HEK293 (cell line): ENCODE measurements around the gene ANTXR1.

Experiments
- PBX3 ChIP-seq: sonication (generic); formaldehyde crosslinking; IDR thresholded peaks from 2 replicates; pipeline ENCODE4 v1.8.1; 2022; ENCODE audit warnings: mild to moderate bottlenecking, moderate library complexity, missing genetic modification reagents
- PRDM2 ChIP-seq: fragments of 450-650 bp; formaldehyde crosslinking; IDR thresholded peaks from 2 replicates; pipeline ENCODE4 v1.5.1; 2016; ENCODE audit warnings: missing biosample characterization, missing genetic modification characterization, borderline replicate concordance
- ZBTB1 ChIP-seq: fragments of 450-650 bp; formaldehyde crosslinking; IDR thresholded peaks from 2 replicates; pipeline ENCODE4 v1.5.1; 2016; ENCODE audit warnings: missing biosample characterization, missing genetic modification characterization
- ZNF48 ChIP-seq: fragments of 450-650 bp; formaldehyde crosslinking; IDR thresholded peaks from 2 replicates; pipeline ENCODE4 v1.5.1; 2016; ENCODE audit warnings: missing biosample characterization, missing genetic modification characterization
- ZSCAN16 ChIP-seq: fragments of 450-650 bp; formaldehyde crosslinking; IDR thresholded peaks from 2 replicates; pipeline ENCODE4 v1.5.1; 2016; ENCODE audit warnings: missing biosample characterization, missing genetic modification characterization

GRCh38 chr2:69175790-69176715 lies 163.1 kb downstream of the ANTXR1 start:
- no peak for TF ChIP-seq PBX3 (CRISPR knock-in tag)
- TF ChIP-seq PRDM2 = no peak
- TF ChIP-seq ZSCAN16 = no peak
- TF ChIP-seq ZNF48 (tag by site-specific recombination) = no peak
- TF ChIP-seq ZBTB1 (tag by site-specific recombination) = no peak
